Neural cell (in vitro differentiated cells): ENCODE measurements around the gene B3GNT3. TPM values are rescaled to one million over a fixed set of nuclear protein-coding genes. Genes with fewer than 3 reads are reported as not detected.

Experiments used
- H2AFZ ChIP-seq: fragments of 200-600, 300-800 bp; sonication (generic), shearing (Covaris generic); 2 replicates; pipeline ENCODE4 v1.6.0; 2014; ENCODE audit warnings: low read depth, mild to moderate bottlenecking, antibody characterized with exemption, low read length, moderate library complexity
- H3F3A ChIP-seq: fragments of 200-600 bp; shearing (Covaris generic); 2 replicates; pipeline ENCODE4 v1.6.1; 2016; ENCODE audit warnings: mild to moderate bottlenecking, moderate library complexity, mixed read lengths, antibody characterized with exemption, low read length; ENCODE audit not compliant: insufficient read depth, poor library complexity, severe bottlenecking
- H3K27ac ChIP-seq: fragments of 200-600, 300-800 bp; sonication (generic), shearing (Covaris generic); 2 replicates; pipeline ENCODE4 v1.5.1; 2014; ENCODE audit warnings: mild to moderate bottlenecking, low read length, moderate library complexity
- H3K27me3 ChIP-seq: fragments of 300-800, 200-600 bp; sonication (generic), shearing (Covaris generic); 2 replicates; pipeline ENCODE4 v1.6.0; 2014; ENCODE audit warnings: mild to moderate bottlenecking, low read depth, low read length, moderate library complexity; ENCODE audit not compliant: insufficient read depth
- H3K36me3 ChIP-seq: fragments of 300-800, 200-600 bp; sonication (generic), shearing (Covaris generic); 2 replicates; pipeline ENCODE4 v1.5.1; 2014; ENCODE audit warnings: mild to moderate bottlenecking, antibody characterized with exemption, low read length, moderate library complexity; ENCODE audit not compliant: insufficient read depth
- H3K4me2 ChIP-seq: fragments of 300-800, 200-600 bp; sonication (generic), shearing (Covaris generic); 2 replicates; pipeline ENCODE4 v1.6.0; 2014; ENCODE audit warnings: mild to moderate bottlenecking, low read length
- H3K4me3 ChIP-seq: fragments of 300-800, 200-600 bp; sonication (generic), shearing (Covaris generic); 2 replicates; pipeline ENCODE4 v1.5.1; 2014; ENCODE audit warnings: mild to moderate bottlenecking, low read length, moderate library complexity
- H3K79me2 ChIP-seq: fragments of 200-600 bp; shearing (Covaris generic); replicated peaks from 2 replicates; pipeline ENCODE4 v1.6.0; 2014; ENCODE audit warnings: mild to moderate bottlenecking, low read length, moderate library complexity; ENCODE audit not compliant: insufficient read depth
- H3K9ac ChIP-seq: fragments of 300-800, 200-600 bp; sonication (generic), shearing (Covaris generic); 2 replicates; pipeline ENCODE4 v1.6.1; 2016; ENCODE audit warnings: mild to moderate bottlenecking, low read length, mixed read lengths
- H3K9me2 ChIP-seq: fragments of 200-600 bp; shearing (Covaris generic); 2 replicates; pipeline ENCODE4 v1.6.1; 2016; ENCODE audit warnings: mild to moderate bottlenecking, low read length, mixed read lengths; ENCODE audit not compliant: insufficient read depth
- H3K9me3 ChIP-seq: fragments of 200-600, 300-800 bp; sonication (generic), shearing (Covaris generic); 2 replicates; pipeline ENCODE4 v1.6.1; 2016; ENCODE audit warnings: mild to moderate bottlenecking, mixed run types, low read length, moderate library complexity, mixed read lengths
- H4K20me1 ChIP-seq: fragments of 200-600 bp; shearing (Covaris generic); 2 replicates; pipeline ENCODE4 v1.6.1; 2016; ENCODE audit warnings: mild to moderate bottlenecking, mixed run types; ENCODE audit not compliant: insufficient read depth
- EP300 ChIP-seq: fragments of 450-650 bp; conservative IDR thresholded peaks from 2 replicates; pipeline ENCODE4 v1.6.1; 2014; ENCODE audit warnings: antibody characterized with exemption, mild to moderate bottlenecking, moderate library complexity; ENCODE audit not compliant: poor library complexity, severe bottlenecking
- EZH2 ChIP-seq: fragments of 200-600, 300-800 bp; shearing (Covaris generic), sonication (generic); IDR thresholded peaks from 2 replicates; pipeline ENCODE4 v1.6.1; 2014; ENCODE audit warnings: antibody characterized with exemption, low read length, borderline replicate concordance, mild to moderate bottlenecking; ENCODE audit not compliant: insufficient read depth, poor library complexity, severe bottlenecking
- MXI1 ChIP-seq: fragments of 450-650 bp; conservative IDR thresholded peaks from 2 replicates; pipeline ENCODE4 v1.6.1; 2014; ENCODE audit warnings: antibody characterized with exemption, mild to moderate bottlenecking; ENCODE audit not compliant: poor library complexity, severe bottlenecking
- POLR2AphosphoS5 ChIP-seq: IDR thresholded peaks from 2 replicates; pipeline ENCODE4 v1.6.1; 2012
- RAD21 ChIP-seq: fragments of 450-650 bp; conservative IDR thresholded peaks from 2 replicates; pipeline ENCODE4 v1.6.1; 2014; ENCODE audit warnings: antibody characterized with exemption, mild to moderate bottlenecking, moderate library complexity
- REST ChIP-seq: IDR thresholded peaks from 2 replicates; pipeline ENCODE4 v1.6.1; 2012; ENCODE audit warnings: borderline replicate concordance
- SMC3 ChIP-seq: fragments of 450-650 bp; conservative IDR thresholded peaks from 2 replicates; pipeline ENCODE4 v1.6.1; 2014; ENCODE audit warnings: antibody characterized with exemption, mild to moderate bottlenecking, moderate library complexity; ENCODE audit not compliant: poor library complexity
- TAF1 ChIP-seq: IDR thresholded peaks from 2 replicates; pipeline ENCODE4 v1.6.1; 2012; ENCODE audit warnings: low read depth
- polyA plus RNA-seq: library from polyadenylated mRNA; depleted of rRNA; stranded (reverse); fragments of >200 nt; gene quantifications from 2 replicates; pipeline ENCODE4 v1.2.3, GENCODE V29; 2014
- TF ChIP-seq, protein P1 (sequence below): fragments of 450-650 bp; IDR thresholded peaks from 2 replicates; pipeline ENCODE4 v1.5.1; 2014; ENCODE audit warnings: antibody characterized with exemption, mild to moderate bottlenecking, moderate library complexity; ENCODE audit not compliant: poor library complexity, severe bottlenecking

Gene B3GNT3
- polyA plus RNA-seq, 1 donor from 2014 or later = not detected

- H3K27ac ChIP-seq = no peak overlapping the region
Observed at GRCh38 chr19:17835182-17836006, 40.5 kb downstream of the B3GNT3 start.

DNA sequence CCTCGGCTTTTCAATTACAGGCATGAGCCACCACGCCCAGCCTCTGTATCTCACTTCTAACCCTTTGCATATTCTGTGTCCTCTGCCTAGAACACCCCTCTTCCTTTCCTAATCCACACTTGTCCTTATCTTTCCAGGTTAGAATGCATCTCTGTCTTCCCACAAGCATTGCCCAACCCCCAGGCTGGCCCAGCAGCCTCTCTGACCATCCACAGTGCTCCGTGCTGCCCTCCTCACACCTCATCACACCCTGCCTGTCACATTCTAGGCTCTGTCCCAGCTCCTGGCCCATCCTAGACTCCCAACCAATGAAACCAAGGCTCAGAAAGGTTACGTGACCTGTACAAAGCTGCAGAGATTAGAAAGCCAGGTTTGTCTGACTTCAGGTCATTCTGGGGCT lies 41.6 kb downstream of the B3GNT3 start:
- no peaks in the 10 kb centered on the region for H3K79me2 ChIP-seq
- H3F3A ChIP-seq = no peaks in the 10 kb centered on the region
- no peak overlapping the region for H3K4me2 ChIP-seq
- no peaks in the 10 kb centered on the region for H3K9me3 ChIP-seq
- no peak overlapping the region for H3K27ac ChIP-seq
- H3K4me3 ChIP-seq = no peak overlapping the region
- H2AFZ ChIP-seq = no peak overlapping the region
- H3K9ac ChIP-seq = no peak overlapping the region
- H3K27me3 ChIP-seq = peaks cover 4% of the 10 kb centered on the region
- H3K36me3 ChIP-seq = no peaks in the 10 kb centered on the region
- no peaks in the 10 kb centered on the region for H4K20me1 ChIP-seq
- no peaks in the 10 kb centered on the region for H3K9me2 ChIP-seq
- TF ChIP-seq EP300 (no peak), MXI1 (no peak), RAD21 (no peak), POLR2AphosphoS5 (no peak), EZH2 (no peak)
- TF ChIP-seq, protein P1, sequence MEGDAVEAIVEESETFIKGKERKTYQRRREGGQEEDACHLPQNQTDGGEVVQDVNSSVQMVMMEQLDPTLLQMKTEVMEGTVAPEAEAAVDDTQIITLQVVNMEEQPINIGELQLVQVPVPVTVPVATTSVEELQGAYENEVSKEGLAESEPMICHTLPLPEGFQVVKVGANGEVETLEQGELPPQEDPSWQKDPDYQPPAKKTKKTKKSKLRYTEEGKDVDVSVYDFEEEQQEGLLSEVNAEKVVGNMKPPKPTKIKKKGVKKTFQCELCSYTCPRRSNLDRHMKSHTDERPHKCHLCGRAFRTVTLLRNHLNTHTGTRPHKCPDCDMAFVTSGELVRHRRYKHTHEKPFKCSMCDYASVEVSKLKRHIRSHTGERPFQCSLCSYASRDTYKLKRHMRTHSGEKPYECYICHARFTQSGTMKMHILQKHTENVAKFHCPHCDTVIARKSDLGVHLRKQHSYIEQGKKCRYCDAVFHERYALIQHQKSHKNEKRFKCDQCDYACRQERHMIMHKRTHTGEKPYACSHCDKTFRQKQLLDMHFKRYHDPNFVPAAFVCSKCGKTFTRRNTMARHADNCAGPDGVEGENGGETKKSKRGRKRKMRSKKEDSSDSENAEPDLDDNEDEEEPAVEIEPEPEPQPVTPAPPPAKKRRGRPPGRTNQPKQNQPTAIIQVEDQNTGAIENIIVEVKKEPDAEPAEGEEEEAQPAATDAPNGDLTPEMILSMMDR = no peak

More at GRCh38 chr19:17835182-17836006, 40.5 kb downstream of the B3GNT3 start:
- H2AFZ ChIP-seq = no peak overlapping the region
- no peak for TF ChIP-seq EZH2
- TF ChIP-seq RAD21 = no peak
- no peak for TF ChIP-seq REST
- TF ChIP-seq POLR2AphosphoS5 = no peak
- TF ChIP-seq TAF1 = no peak
- TF ChIP-seq, protein P1 = no peak
- TF ChIP-seq SMC3 = no peak
- TF ChIP-seq MXI1 = no peak
- TF ChIP-seq EP300 = no peak
- H4K20me1 ChIP-seq = no peaks in the 10 kb centered on the region
- H3K4me3 ChIP-seq = no peak overlapping the region
- H3K4me2 ChIP-seq = no peak overlapping the region
- no peaks in the 10 kb centered on the region for H3K27me3 ChIP-seq
- no peaks in the 10 kb centered on the region for H3K36me3 ChIP-seq
- H3K9me3 ChIP-seq = no peaks in the 10 kb centered on the region
- no peaks in the 10 kb centered on the region for H3F3A ChIP-seq
- H3K9me2 ChIP-seq = no peaks in the 10 kb centered on the region
- no peaks in the 10 kb centered on the region for H3K79me2 ChIP-seq
- H3K9ac ChIP-seq = no peak overlapping the region
